Skeletal muscle cell (primary cell): ENCODE results near the gene ZNF738.
"Not testable (repeated sequence)": the region's sequence is repeated elsewhere in the genome, so short reads cannot be mapped to it uniquely, and the experiment has no call there.

Source experiments
- DNase-seq: peaks from one replicate; pipeline ENCODE4 v3.0.0-alpha.2; 2010; ENCODE audit warnings: low read depth
- H3K4me3 ChIP-seq: 2 replicates; pipeline ENCODE4 v1.5.1; 2011; ENCODE audit warnings: low read depth, mild to moderate bottlenecking, control low read depth, low read length, moderate library complexity

The ZNF738 gene

GRCh38 chr19:21358768-21359451, at the start of gene ZNF738:
TSS of gene ZNF738 (plus strand) at chr19:21359000. CDS start at chr19:21359141, 141 bp downstream.
- peak; percentile 87 for DNase-seq
- peak within 1 kb of the TSS; percentile 87 for H3K4me3 ChIP-seq

GRCh38 chr19:21312807-21313206, 46.0 kb upstream of the ZNF738 start:
- not testable (repeated sequence) for H3K4me3 ChIP-seq, DNase-seq

GRCh38 chr19:21314676-21315075, 44.1 kb upstream of the ZNF738 start:
- DNase-seq = no peak
- no peak overlapping the region for H3K4me3 ChIP-seq

DNA sequence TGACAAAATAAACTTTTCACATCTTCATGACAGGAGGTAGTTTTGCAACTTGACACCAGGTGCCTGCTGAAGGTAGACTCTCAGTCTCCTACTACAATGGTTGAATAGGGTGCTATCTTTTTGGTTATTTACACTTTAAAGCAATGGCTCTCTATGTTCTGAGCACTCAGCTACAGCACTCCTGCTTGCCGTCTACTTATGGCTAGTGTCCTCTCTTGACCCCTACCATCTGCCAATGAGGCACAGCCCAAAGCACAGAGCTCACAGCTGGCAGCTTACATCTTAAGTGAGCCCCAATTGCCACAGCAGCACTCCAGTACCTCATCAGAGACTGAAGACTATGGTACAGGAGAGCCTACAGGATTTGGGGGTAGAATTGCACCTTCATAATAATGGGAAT, 41.0 kb upstream of the ZNF738 start:
- H3K4me3 ChIP-seq = no peak overlapping the region
- no peak for DNase-seq

DNA sequence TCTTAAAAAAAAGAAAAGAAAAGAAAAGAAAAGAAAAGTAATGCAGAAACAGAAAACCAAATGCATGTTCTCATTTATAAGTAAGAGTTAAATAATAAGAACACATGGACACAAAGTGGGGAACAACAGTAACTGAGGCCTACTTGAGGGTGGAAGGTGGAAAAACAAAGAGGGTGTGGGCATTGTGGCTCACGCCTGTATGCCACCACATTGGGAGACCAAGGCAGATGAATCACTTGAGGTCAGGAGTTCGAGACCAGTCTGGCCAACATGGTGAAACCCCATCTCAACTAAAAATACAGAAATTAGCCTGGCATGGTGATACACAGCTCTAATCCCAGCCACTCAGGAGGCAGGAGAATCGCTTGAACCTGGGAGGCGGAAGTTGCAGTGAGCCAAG, 37.7 kb upstream of the ZNF738 start:
- DNase-seq = no peak
- no peak overlapping the region for H3K4me3 ChIP-seq

- H3K4me3 ChIP-seq = no peak overlapping the region
- DNase-seq = no peak
These were observed 36.8 kb upstream of the ZNF738 start for GRCh38 chr19:21321996-21322395.

DNA sequence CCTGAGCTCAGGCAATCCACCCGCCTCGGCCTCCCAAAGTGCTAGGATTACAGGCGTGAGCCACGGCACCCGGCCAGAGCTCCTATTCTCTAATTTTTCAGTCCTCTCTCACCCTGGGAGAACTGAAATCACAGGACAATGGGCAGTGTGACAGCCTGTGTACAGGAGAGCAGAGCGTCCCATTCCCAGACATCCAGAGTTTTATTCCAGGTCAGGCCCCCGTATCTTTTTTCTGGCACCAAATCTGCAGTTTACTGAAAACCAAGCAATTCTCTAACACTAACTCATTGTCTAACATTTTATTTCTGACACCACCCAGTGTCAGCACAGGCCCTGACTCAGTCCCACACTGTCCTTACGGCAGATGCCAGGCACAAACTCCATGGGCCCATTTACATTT, 36.3 kb upstream of the ZNF738 start:
- H3K4me3 ChIP-seq = no peak overlapping the region
- DNase-seq = no peak

DNA sequence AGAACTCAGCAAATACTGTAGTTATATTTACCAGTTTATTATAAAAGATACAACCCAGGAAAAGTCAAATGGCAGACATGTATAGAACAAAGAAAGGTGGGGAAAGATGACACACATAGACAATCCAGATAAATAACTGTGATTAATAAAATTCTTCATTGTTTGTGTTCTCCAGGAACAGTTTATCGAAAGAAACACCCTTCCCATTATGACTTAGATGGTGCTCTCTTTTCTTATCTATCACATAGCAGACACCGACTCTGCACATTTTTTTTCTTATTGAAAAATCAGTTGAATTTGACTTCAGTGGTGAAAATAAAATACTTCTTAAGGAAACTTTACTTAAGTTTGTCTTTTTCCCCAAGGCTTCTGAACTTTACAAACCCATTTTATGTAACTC, 35.8 kb upstream of the ZNF738 start:
- no peak for DNase-seq

DNA sequence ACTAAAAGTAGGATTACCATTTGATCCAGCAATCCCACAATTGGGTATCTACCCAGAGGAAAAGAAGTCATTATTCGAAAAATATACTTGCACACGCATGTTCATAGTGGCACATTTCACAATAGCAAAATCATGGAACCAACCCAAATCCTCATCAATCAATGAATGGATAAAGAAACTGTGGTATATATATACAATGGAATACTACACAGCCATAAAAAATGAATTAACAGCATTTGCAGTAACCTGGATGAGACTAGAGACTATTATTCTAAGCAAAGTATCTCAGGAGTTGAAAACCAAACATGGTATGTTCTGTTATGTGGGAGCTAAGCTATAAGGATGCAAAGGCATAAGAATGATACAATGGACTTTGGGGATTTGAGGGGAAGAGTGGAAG, 32.6 kb upstream of the ZNF738 start:
- DNase-seq = no peak

More for the DNA sequence above, 35.8 kb upstream of the ZNF738 start:
- no peak overlapping the region for H3K4me3 ChIP-seq

DNA sequence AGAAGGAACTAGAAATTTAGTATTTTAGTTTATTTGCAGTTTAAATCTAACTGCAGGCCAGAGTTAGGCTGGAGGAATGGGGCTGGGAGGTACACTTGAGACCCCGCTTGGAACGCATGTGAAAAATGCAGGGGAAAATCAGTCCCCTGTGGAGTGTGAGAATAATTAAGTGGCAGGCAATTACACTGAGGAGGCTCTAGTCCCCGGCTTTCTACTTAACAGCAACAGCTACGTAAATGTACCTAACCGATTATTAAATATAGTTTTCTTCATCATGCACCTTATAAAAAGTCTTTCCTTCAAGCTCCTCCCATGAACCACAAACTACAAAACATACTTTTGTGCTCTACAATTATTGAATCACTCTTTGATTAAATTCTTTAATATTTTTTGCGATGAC, 30.4 kb upstream of the ZNF738 start:
- no peak for DNase-seq
- H3K4me3 ChIP-seq = peak overlapping the region; percentile 92

More for the DNA sequence above, 32.6 kb upstream of the ZNF738 start:
- no peak overlapping the region for H3K4me3 ChIP-seq

GRCh38 chr19:21328885-21329605, 29.8 kb upstream of the ZNF738 start, which contains the start of gene ZNF708:
TSS of gene ZNF708 (minus strand) at chr19:21329410. CDS start at chr19:21329212, 198 bp downstream.
- H3K4me3 ChIP-seq = peak within 1 kb of the TSS; percentile 92
- peak; percentile 60 for DNase-seq

DNA sequence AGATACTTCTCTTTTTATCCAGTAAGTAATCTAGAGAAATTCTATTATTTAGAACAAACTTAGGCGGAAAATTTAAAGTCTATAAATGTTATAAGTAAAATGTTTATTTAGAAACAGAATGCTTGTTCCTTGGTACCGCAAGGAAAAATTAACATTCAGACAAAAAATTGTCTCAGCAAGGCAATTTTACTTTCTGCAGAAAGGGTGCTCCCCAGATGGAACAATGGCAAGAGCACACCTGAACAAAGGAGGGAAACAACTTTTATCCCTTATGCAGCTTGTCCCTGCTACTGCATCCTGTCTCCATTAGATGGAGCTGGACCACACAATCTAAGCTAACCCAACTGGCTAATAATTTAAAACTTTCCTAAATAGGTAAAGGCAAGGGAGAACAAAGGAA, 23.1 kb upstream of the ZNF738 start:
- H3K4me3 ChIP-seq = no peak overlapping the region
- DNase-seq = no peak

GRCh38 chr19:21344841-21345240, 14.0 kb upstream of the ZNF738 start:
- DNase-seq, H3K4me3 ChIP-seq: not testable (repeated sequence)

GRCh38 chr19:21352830-21353229, 6.0 kb upstream of the ZNF738 start:
- DNase-seq = no peak
- no peak overlapping the region for H3K4me3 ChIP-seq

- no peak overlapping the region for H3K4me3 ChIP-seq
- no peak for DNase-seq
These were observed 3.5 kb downstream of the ZNF738 start for GRCh38 chr19:21362291-21362690.

GRCh38 chr19:21383980-21384582, 25.3 kb downstream of the ZNF738 start:
- no peak overlapping the region for H3K4me3 ChIP-seq
- no peak for DNase-seq

DNA sequence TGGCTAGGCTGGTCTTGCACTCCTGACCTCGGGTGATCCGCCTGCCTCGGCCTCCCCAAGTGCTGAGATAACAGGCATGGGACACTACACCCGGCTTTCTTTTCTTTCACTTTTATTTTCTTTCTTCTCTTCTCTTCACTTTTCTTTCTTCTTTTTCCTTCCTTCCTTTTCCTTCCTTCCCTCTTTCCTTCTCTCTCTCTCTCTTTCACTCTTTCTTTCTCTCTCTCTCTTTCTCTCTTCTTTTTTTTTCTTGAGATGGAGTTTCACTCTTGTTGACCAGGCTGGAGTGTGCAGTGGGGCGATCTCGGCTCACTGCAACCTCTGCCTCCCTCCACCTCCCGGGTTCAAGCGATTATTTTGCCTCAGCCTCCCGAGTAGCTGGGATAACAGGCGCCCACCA, 37.3 kb downstream of the ZNF738 start:
- no peak overlapping the region for H3K4me3 ChIP-seq
- no peak for DNase-seq

GRCh38 chr19:21396893-21397572, 38.2 kb downstream of the ZNF738 start, which contains the start of gene ZNF493:
TSS of gene ZNF493 (plus strand) at chr19:21397133. CDS start at chr19:21397238, 105 bp downstream.
- DNase-seq = peak; percentile 69
- H3K4me3 ChIP-seq = peak within 1 kb of the TSS; percentile 89

DNA sequence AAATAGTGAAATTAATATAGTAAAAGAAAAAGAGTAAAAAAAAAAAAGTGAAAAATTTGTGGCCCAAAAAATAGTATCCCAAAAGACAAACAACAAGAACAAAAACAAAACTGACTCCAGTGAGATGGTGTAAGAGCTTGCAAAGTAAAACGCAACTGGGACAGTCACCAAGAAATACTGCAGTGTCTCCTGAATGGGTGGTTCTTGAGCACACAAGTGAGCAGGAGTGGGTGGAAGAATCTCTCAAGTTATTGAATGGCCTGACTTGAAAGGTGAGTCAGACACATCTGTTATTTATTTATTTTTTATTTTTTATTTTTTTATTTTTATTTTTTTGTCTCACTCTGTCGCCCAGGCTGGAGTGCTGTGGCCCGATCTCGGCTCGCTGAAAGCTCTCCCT, 40.1 kb downstream of the ZNF738 start:
- no peak for DNase-seq
- H3K4me3 ChIP-seq = no peak overlapping the region
